NCI-H69 (cell line): ENCODE measurements around the gene INMT.
"Not testable (repeated sequence)": the region's sequence is repeated elsewhere in the genome, so short reads cannot be mapped to it uniquely, and the experiment has no call there.

ENCODE experiments used
- DNase-seq: peaks from one replicate; lab custom pipeline; 2025; lab: John Stamatoyannopoulos, UW

INMT gene

GRCh38 chr7:30751696-30752273 is at the start of gene INMT:
Gene INMT (plus strand): TSS chr7:30752135. CDS start chr7:30752151, 16 bp downstream.
- DNase-seq = peak; percentile 16

GRCh38 chr7:30702200-30702599 is 49.7 kb upstream of the INMT start:
- DNase-seq = peak; percentile 44

GRCh38 chr7:30703756-30704155 is 48.2 kb upstream of the INMT start:
- DNase-seq = no peak

GRCh38 chr7:30705008-30705407 is 46.9 kb upstream of the INMT start:
- no peak for DNase-seq

- DNase-seq = no peak
Measured at GRCh38 chr7:30705596-30705995, 46.3 kb upstream of the INMT start.

GRCh38 chr7:30706316-30706715 is 45.6 kb upstream of the INMT start:
- no peak for DNase-seq

- no peak for DNase-seq
Measured at GRCh38 chr7:30706908-30707307, 45.0 kb upstream of the INMT start.

- no peak for DNase-seq
Measured at GRCh38 chr7:30707391-30708357, 44.3 kb upstream of the INMT start.

- no peak for DNase-seq
Measured at GRCh38 chr7:30708412-30708811, 43.5 kb upstream of the INMT start.

GRCh38 chr7:30708983-30709382 is 43.0 kb upstream of the INMT start:
- DNase-seq = no peak

- DNase-seq = no peak
Measured at GRCh38 chr7:30709549-30709948, 42.4 kb upstream of the INMT start.

GRCh38 chr7:30710669-30711068 is 41.3 kb upstream of the INMT start:
- DNase-seq = no peak

- DNase-seq = peak; percentile 18
Measured at GRCh38 chr7:30713392-30713791, 38.5 kb upstream of the INMT start.

- DNase-seq = no peak
Measured at GRCh38 chr7:30714129-30714528, 37.8 kb upstream of the INMT start.

- DNase-seq = peak; percentile 40
Measured at GRCh38 chr7:30717181-30717580, 34.8 kb upstream of the INMT start.

- DNase-seq = not testable (repeated sequence)
Measured at GRCh38 chr7:30719434-30719833, 32.5 kb upstream of the INMT start.

- DNase-seq = no peak
Measured at GRCh38 chr7:30721211-30721610, 30.7 kb upstream of the INMT start.

GRCh38 chr7:30722187-30722586 is 29.7 kb upstream of the INMT start:
- no peak for DNase-seq

GRCh38 chr7:30722671-30723070 is 29.3 kb upstream of the INMT start:
- DNase-seq = no peak

- no peak for DNase-seq
Measured at GRCh38 chr7:30723776-30724175, 28.2 kb upstream of the INMT start.

- DNase-seq = no peak
Measured at GRCh38 chr7:30726296-30727006, 25.5 kb upstream of the INMT start.

- DNase-seq = peak; percentile 35
Measured at GRCh38 chr7:30727061-30727945, 24.6 kb upstream of the INMT start.
